HepG2 (cell line): ENCODE measurements around the gene SHF. TPM values are rescaled to one million over a fixed set of nuclear protein-coding genes. Genes with fewer than 3 reads are reported as not detected.

Experiments
- ARID5B ChIP-seq: IDR thresholded peaks from 2 replicates; pipeline ENCODE4 v1.4.0; 2020; ENCODE audit warnings: mild to moderate bottlenecking, missing genetic modification reagents
- ATF7-NPFF ChIP-seq: sonication (generic); formaldehyde crosslinking; IDR thresholded peaks from 2 replicates; pipeline ENCODE4 v1.8.1; 2023; ENCODE audit warnings: mild to moderate bottlenecking, low read depth, missing genetic modification reagents, moderate library complexity
- HNRNPK ChIP-seq: fragments of 200-400 bp; formaldehyde crosslinking; IDR thresholded peaks from 2 replicates; pipeline ENCODE4 v1.6.1; 2018; ENCODE audit warnings: low read length, low read depth, moderate library complexity, mild to moderate bottlenecking; ENCODE audit not compliant: poor library complexity, severe bottlenecking
- KDM2A ChIP-seq: sonication (generic); formaldehyde crosslinking; IDR thresholded peaks from 2 replicates; pipeline ENCODE4 v1.4.0; 2020; ENCODE audit warnings: low read depth, missing genetic modification reagents, borderline replicate concordance
- MAFK ChIP-seq, 2 experiments: IDR thresholded peaks in 1 of 2; conservative IDR thresholded peaks in 1 of 2; 2 replicates each; pipeline ENCODE4 v1.6.1; 2011; ENCODE audit warnings: improper control_type of control experiment in 2 of 2, low read length in 2 of 2
- RARG ChIP-seq: sonication (generic); formaldehyde crosslinking; IDR thresholded peaks from 2 replicates; pipeline ENCODE4 v1.4.0; 2020; ENCODE audit warnings: low read depth, mild to moderate bottlenecking, missing genetic modification reagents
- ZBTB4 ChIP-seq: sonication (generic); formaldehyde crosslinking; IDR thresholded peaks from 2 replicates; pipeline ENCODE4 v1.4.0; 2020; ENCODE audit warnings: missing genetic modification reagents, mild to moderate bottlenecking, borderline replicate concordance
- ZNF101 ChIP-seq: sonication (generic); formaldehyde crosslinking; IDR thresholded peaks from 2 replicates; pipeline ENCODE4 v1.4.0; 2020; ENCODE audit warnings: mild to moderate bottlenecking, low read depth, missing genetic modification reagents, borderline replicate concordance
- ZNF260 ChIP-seq: sonication (generic); formaldehyde crosslinking; IDR thresholded peaks from 2 replicates; pipeline ENCODE4 v1.4.0; 2020; ENCODE audit warnings: missing genetic modification reagents, low read depth, mild to moderate bottlenecking, borderline replicate concordance
- ZSCAN9 ChIP-seq: IDR thresholded peaks from 2 replicates; pipeline ENCODE4 v1.6.1; 2016; ENCODE audit warnings: borderline replicate concordance
- polyA plus RNA-seq, 8 experiments: library from polyadenylated mRNA; depleted of rRNA in 3 of 8; stranded (reverse) in 7 of 8; unstranded in 1 of 8; fragments of >200 nt; fragmentation: Illumina TruSeq in 4 of 8; extraction: Trizol in 4 of 8; gene quantifications; 2 replicates each; pipeline versions ENCODE4 v1.2.1 to v1.2.3, GENCODE V29; 2011 to 2016; ENCODE audit warnings: low read depth in 4 of 8, missing spikeins in 1 of 8, mixed read lengths in 1 of 8; ENCODE audit not compliant: insufficient read depth in 1 of 8
- total RNA-seq, 5 experiments: library from RNA; depleted of rRNA; stranded (reverse); fragments of >200 nt; fragmentation: Illumina TruSeq; extraction: Trizol; gene quantifications; 2 replicates each; pipeline ENCODE4 v1.2.3, GENCODE V29; 2016; ENCODE audit warnings: low read depth in 1 of 5
- TF ChIP-seq, protein P1 (sequence below): sonication (generic); formaldehyde crosslinking; IDR thresholded peaks from 2 replicates; pipeline ENCODE4 v1.4.0; 2020; ENCODE audit warnings: missing genetic modification reagents, borderline replicate concordance
- TF ChIP-seq, protein P2 (sequence below): sonication (generic); formaldehyde crosslinking; IDR thresholded peaks from 2 replicates; pipeline ENCODE4 v1.5.1; 2020; ENCODE audit warnings: mild to moderate bottlenecking, missing genetic modification reagents, moderate library complexity

SHF gene
- total and polyA plus RNA-seq, 2 of the 13 experiments (the other 11 are each of a cell fraction or from before 2014, with no cell fraction given), result 20.9 to 25.5 TPM

GRCh38 chr15:45186771-45187577, 792 bp downstream of the SHF start (continued):
- TF ChIP-seq ZBTB4 (CRISPR knock-in tag) (0 out of 2 replicates have a peak, but pooled peaks have one; percentile 27), ZNF101 (no peak), ZNF260 (CRISPR knock-in tag) (no peak), HNRNPK (no peak), ATF7-NPFF (CRISPR knock-in tag) (no peak), KDM2A (CRISPR knock-in tag) (peak; percentile 51; the same call in 1 of the 2 replicates), ZSCAN9 (CRISPR knock-in tag) (no peak), ARID5B (peak; percentile 57; the same call in 1 of the 2 replicates), MAFK (conservative IDR thresholded peaks at IDR 0.05 in 1 of 2, IDR thresholded peaks at IDR 0.05 in 1 of 2; ENCODE audit: low read length in 2 of 2) (no peak), RARG (CRISPR knock-in tag) (no peak)
- TF ChIP-seq, protein P1, sequence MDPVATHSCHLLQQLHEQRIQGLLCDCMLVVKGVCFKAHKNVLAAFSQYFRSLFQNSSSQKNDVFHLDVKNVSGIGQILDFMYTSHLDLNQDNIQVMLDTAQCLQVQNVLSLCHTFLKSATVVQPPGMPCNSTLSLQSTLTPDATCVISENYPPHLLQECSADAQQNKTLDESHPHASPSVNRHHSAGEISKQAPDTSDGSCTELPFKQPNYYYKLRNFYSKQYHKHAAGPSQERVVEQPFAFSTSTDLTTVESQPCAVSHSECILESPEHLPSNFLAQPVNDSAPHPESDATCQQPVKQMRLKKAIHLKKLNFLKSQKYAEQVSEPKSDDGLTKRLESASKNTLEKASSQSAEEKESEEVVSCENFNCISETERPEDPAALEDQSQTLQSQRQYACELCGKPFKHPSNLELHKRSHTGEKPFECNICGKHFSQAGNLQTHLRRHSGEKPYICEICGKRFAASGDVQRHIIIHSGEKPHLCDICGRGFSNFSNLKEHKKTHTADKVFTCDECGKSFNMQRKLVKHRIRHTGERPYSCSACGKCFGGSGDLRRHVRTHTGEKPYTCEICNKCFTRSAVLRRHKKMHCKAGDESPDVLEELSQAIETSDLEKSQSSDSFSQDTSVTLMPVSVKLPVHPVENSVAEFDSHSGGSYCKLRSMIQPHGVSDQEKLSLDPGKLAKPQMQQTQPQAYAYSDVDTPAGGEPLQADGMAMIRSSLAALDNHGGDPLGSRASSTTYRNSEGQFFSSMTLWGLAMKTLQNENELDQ (CRISPR knock-in tag), result no peak
- TF ChIP-seq, protein P2, sequence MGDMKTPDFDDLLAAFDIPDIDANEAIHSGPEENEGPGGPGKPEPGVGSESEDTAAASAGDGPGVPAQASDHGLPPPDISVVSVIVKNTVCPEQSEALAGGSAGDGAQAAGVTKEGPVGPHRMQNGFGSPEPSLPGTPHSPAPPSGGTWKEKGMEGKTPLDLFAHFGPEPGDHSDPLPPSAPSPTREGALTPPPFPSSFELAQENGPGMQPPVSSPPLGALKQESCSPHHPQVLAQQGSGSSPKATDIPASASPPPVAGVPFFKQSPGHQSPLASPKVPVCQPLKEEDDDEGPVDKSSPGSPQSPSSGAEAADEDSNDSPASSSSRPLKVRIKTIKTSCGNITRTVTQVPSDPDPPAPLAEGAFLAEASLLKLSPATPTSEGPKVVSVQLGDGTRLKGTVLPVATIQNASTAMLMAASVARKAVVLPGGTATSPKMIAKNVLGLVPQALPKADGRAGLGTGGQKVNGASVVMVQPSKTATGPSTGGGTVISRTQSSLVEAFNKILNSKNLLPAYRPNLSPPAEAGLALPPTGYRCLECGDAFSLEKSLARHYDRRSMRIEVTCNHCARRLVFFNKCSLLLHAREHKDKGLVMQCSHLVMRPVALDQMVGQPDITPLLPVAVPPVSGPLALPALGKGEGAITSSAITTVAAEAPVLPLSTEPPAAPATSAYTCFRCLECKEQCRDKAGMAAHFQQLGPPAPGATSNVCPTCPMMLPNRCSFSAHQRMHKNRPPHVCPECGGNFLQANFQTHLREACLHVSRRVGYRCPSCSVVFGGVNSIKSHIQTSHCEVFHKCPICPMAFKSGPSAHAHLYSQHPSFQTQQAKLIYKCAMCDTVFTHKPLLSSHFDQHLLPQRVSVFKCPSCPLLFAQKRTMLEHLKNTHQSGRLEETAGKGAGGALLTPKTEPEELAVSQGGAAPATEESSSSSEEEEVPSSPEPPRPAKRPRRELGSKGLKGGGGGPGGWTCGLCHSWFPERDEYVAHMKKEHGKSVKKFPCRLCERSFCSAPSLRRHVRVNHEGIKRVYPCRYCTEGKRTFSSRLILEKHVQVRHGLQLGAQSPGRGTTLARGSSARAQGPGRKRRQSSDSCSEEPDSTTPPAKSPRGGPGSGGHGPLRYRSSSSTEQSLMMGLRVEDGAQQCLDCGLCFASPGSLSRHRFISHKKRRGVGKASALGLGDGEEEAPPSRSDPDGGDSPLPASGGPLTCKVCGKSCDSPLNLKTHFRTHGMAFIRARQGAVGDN (CRISPR knock-in tag), result peak; percentile 92
